ENCODE data around the gene PLCH1. TPM values are rescaled to one million over a fixed set of nuclear protein-coding genes. Genes with fewer than 3 reads are reported as not detected.

The PLCH1 gene
- total RNA-seq, 1 donor from 2014 or later = not detected

GRCh38 chr3:155387571-155387970 lies 357.3 kb downstream of the PLCH1 start:
- Mint-ChIP-seq H3K4me1 (ENCODE audit: unreplicated experiment) (peaks cover 17% of the 10 kb centered on the region), H3K27ac (ENCODE audit: unreplicated experiment) (no peak overlapping the region), H3K4me3 (ENCODE audit: unreplicated experiment) (no peak overlapping the region), H3K9me3 (ENCODE audit: unreplicated experiment) (no peaks in the 10 kb centered on the region), H3K36me3 (ENCODE audit: unreplicated experiment) (no peaks in the 10 kb centered on the region), H3K27me3 (ENCODE audit: unreplicated experiment) (peaks cover 33% of the 10 kb centered on the region)
- TF ChIP-seq CTCF (IDR thresholded peaks at IDR 0.05) = no peak
- DNase-seq (ENCODE audit: extremely low spot score, unreplicated experiment) = no peak

GRCh38 chr3:155386919-155387318 lies 358.0 kb downstream of the PLCH1 start:
- no peaks in the 10 kb centered on the region for H3K9me3 Mint-ChIP-seq (ENCODE audit: unreplicated experiment)
- H3K4me1 Mint-ChIP-seq (ENCODE audit: unreplicated experiment) = peaks cover 14% of the 10 kb centered on the region
- H3K36me3 Mint-ChIP-seq (ENCODE audit: unreplicated experiment) = no peaks in the 10 kb centered on the region
- TF ChIP-seq CTCF (IDR thresholded peaks at IDR 0.05) = no peak
- peaks cover 33% of the 10 kb centered on the region for H3K27me3 Mint-ChIP-seq (ENCODE audit: unreplicated experiment)
- no peak for DNase-seq (ENCODE audit: extremely low spot score, unreplicated experiment)
- H3K4me3 Mint-ChIP-seq (ENCODE audit: unreplicated experiment) = no peak overlapping the region
- no peak overlapping the region for H3K27ac Mint-ChIP-seq (ENCODE audit: unreplicated experiment)

GRCh38 chr3:155385896-155386625 lies 358.8 kb downstream of the PLCH1 start:
- Mint-ChIP-seq H3K4me3 (ENCODE audit: unreplicated experiment) (no peak overlapping the region), H3K27me3 (ENCODE audit: unreplicated experiment) (peaks cover 33% of the 10 kb centered on the region), H3K36me3 (ENCODE audit: unreplicated experiment) (no peaks in the 10 kb centered on the region), H3K27ac (ENCODE audit: unreplicated experiment) (no peak overlapping the region), H3K9me3 (ENCODE audit: unreplicated experiment) (no peaks in the 10 kb centered on the region), H3K4me1 (ENCODE audit: unreplicated experiment) (peaks cover 7% of the 10 kb centered on the region)
- TF ChIP-seq CTCF (IDR thresholded peaks at IDR 0.05) = no peak
- no peak for DNase-seq (ENCODE audit: extremely low spot score, unreplicated experiment)

- no peaks in the 10 kb centered on the region for H3K9me3 Mint-ChIP-seq (ENCODE audit: unreplicated experiment)
- DNase-seq (ENCODE audit: extremely low spot score, unreplicated experiment) = no peak
- H3K4me3 Mint-ChIP-seq (ENCODE audit: unreplicated experiment) = no peak overlapping the region
- no peak overlapping the region for H3K27ac Mint-ChIP-seq (ENCODE audit: unreplicated experiment)
- no peaks in the 10 kb centered on the region for H3K4me1 Mint-ChIP-seq (ENCODE audit: unreplicated experiment)
- H3K27me3 Mint-ChIP-seq (ENCODE audit: unreplicated experiment) = peaks cover 23% of the 10 kb centered on the region
- TF ChIP-seq CTCF (IDR thresholded peaks at IDR 0.05) = peak; percentile 78
- no peaks in the 10 kb centered on the region for H3K36me3 Mint-ChIP-seq (ENCODE audit: unreplicated experiment)
Measured at GRCh38 chr3:155382396-155383042, 362.4 kb downstream of the PLCH1 start.

GRCh38 chr3:155377847-155378246 lies 367.0 kb downstream of the PLCH1 start:
- DNase-seq (ENCODE audit: extremely low spot score, unreplicated experiment) = no peak
- no peaks in the 10 kb centered on the region for H3K4me1 Mint-ChIP-seq (ENCODE audit: unreplicated experiment)
- TF ChIP-seq CTCF (IDR thresholded peaks at IDR 0.05) = no peak
- H3K27ac Mint-ChIP-seq (ENCODE audit: unreplicated experiment) = no peak overlapping the region
- no peak overlapping the region for H3K4me3 Mint-ChIP-seq (ENCODE audit: unreplicated experiment)
- peaks cover 18% of the 10 kb centered on the region for H3K27me3 Mint-ChIP-seq (ENCODE audit: unreplicated experiment)
- H3K36me3 Mint-ChIP-seq (ENCODE audit: unreplicated experiment) = no peaks in the 10 kb centered on the region
- H3K9me3 Mint-ChIP-seq (ENCODE audit: unreplicated experiment) = no peaks in the 10 kb centered on the region

All from osteocyte (in vitro differentiated cells).